Uterus (tissue), 2 donors: Measurements from ENCODE around the gene LRIG1.

Experiments
- CTCF ChIP-seq, 4 experiments: fragments of 200-600 bp in 2 of 4; fragments of 450-650 bp in 2 of 4; sonication (generic) in 2 of 4; IDR thresholded peaks; one replicate each; pipeline ENCODE4 v1.5.1; 2016 to 2019; ENCODE audit warnings: antibody characterized with exemption in 4 of 4, mild to moderate bottlenecking in 2 of 4, moderate library complexity in 1 of 4
- POLR2A ChIP-seq, 2 donors: fragments of 450-650 bp; IDR thresholded peaks; one replicate each; pipeline ENCODE4 v1.6.1; 2016; ENCODE audit warnings: antibody characterized with exemption in 2 of 2, mild to moderate bottlenecking in 1 of 2, moderate library complexity in 1 of 2

DNA sequence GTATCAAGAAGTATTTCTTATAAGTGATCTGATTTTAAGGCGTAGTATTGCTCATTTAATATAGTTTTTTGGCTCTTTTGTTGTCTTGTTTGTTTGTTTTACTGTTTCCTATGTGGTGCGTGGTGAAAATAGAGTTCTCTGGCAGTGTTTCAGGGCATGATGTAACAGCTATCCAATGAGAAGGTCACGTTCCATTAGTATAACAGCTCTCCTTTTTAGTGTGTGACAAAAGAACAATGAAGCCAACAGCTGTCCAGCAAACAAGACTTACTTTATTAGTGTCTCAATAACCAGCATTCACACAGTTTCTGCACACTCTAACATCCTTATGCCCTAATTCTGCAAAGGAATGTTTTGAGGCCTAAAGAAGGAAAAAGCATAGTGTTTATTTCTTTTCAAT, 152.1 kb downstream of the LRIG1 start:
- TF ChIP-seq CTCF (IDR thresholded peaks at IDR 0.05): no peak
- TF ChIP-seq POLR2A (IDR thresholded peaks at IDR 0.05): no peak
